ENCODE measurements around the gene FBP2. TPM values are rescaled to one million over a fixed set of nuclear protein-coding genes. Genes with fewer than 3 reads are reported as not detected.

The FBP2 gene
- total and polyA plus RNA-seq, 2 of the 8 experiments (the other 6 are each of a cell fraction or from before 2014, with no cell fraction given), result not detected

DNA sequence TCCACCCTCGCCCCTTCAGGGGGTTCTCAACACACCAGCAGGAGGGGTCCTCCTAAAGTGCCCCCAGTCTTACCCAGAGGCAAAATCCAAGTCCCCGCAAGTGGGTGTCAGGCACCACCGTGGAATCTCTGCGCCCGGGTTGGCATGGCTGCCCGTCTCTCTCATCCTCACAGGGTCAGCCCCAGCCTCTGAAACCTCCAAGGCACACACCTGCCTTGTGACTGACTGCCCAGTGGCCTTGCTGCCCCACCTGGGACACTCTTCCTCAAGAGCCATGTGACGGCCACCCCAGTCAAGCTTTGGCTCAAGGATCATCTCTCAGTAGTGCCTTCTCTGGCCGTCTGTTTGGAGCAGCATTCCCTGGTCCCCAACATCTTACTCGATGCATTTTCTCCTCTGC is 4.9 kb downstream of the FBP2 start:
- no peak overlapping the region for H3K4ac ChIP-seq (replicated peaks; ENCODE audit: insufficient read length, low read depth, low read length)
- no peaks in the 10 kb centered on the region for H3K79me1 ChIP-seq (ENCODE audit: low read depth, low read length)
- no peaks in the 10 kb centered on the region for H3K36me3 ChIP-seq (ENCODE audit: control insufficient read depth in 2 of 4, insufficient read depth in 4 of 4, low read length in 3 of 4)
- no peak overlapping the region for H2BK20ac ChIP-seq (ENCODE audit: low read length)
- no peak overlapping the region for H2BK120ac ChIP-seq (replicated peaks; ENCODE audit: low read depth, low read length)
- no peak overlapping the region for H3K56ac ChIP-seq (replicated peaks; ENCODE audit: insufficient read length, low read depth, low read length)
- H3K79me2 ChIP-seq (ENCODE audit: control insufficient read depth in 1 of 2, insufficient read depth in 2 of 2, low read length in 2 of 2), result no peaks in the 10 kb centered on the region
- no peak overlapping the region for H3K27ac ChIP-seq (ENCODE audit: low read depth, low read length)
- H2AFZ ChIP-seq (ENCODE audit: low read length), result no peak overlapping the region
- FAIRE-seq (no peak), DNase-seq (ENCODE audit: low read depth in 1 of 2, low spot score in 2 of 2) (no peak)
- no peak overlapping the region for H2BK5ac ChIP-seq (ENCODE audit: low read depth, low read length)
- ChIA-PET POLR2A (ENCODE audit: partially characterized antibody) (no interaction called here), CTCF (ENCODE audit: partially characterized antibody) (interaction anchor here (0.6 to 1.1 kb wide), 3 partner anchors 12 to 186 kb away, joined by 3 to 4 read pairs (median 4); no protein-coding TSS in a partner anchor)
- no peak overlapping the region for H3K4me3 ChIP-seq (ENCODE audit: extremely low read depth in 1 of 4, insufficient read depth in 2 of 4, low read depth in 3 of 4, low read length in 4 of 4)
- H2AK5ac ChIP-seq (ENCODE audit: low read depth, low read length), result no peak overlapping the region
- H2BK12ac ChIP-seq (ENCODE audit: low read depth, low read length), result no peak overlapping the region
- H3K4me1 ChIP-seq (replicated peaks in 1 of 4; ENCODE audit: control insufficient read depth in 3 of 4, insufficient read depth in 4 of 4, low read length in 3 of 4), result no peaks in the 10 kb centered on the region
- TF ChIP-seq, protein P1, sequence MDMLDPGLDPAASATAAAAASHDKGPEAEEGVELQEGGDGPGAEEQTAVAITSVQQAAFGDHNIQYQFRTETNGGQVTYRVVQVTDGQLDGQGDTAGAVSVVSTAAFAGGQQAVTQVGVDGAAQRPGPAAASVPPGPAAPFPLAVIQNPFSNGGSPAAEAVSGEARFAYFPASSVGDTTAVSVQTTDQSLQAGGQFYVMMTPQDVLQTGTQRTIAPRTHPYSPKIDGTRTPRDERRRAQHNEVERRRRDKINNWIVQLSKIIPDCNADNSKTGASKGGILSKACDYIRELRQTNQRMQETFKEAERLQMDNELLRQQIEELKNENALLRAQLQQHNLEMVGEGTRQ (IDR thresholded peaks at IDR 0.05; ENCODE audit: low read length), result no peak
- TF ChIP-seq CEBPB (IDR thresholded peaks at IDR 0.05; ENCODE audit: low read depth, low read length) (no peak), YY1 (IDR thresholded peaks at IDR 0.05; ENCODE audit: low read depth, low read length) (no peak), CHD1 (IDR thresholded peaks at IDR 0.05; ENCODE audit: low read depth, low read length) (no peak), NANOG (IDR thresholded peaks at IDR 0.05; ENCODE audit: insufficient read depth, low read depth, low read length, poor library complexity, severe bottlenecking) (no peak), SIN3A (conservative IDR thresholded peaks at IDR 0.05 in 1 of 2, IDR thresholded peaks at IDR 0.05 in 1 of 2; ENCODE audit: low read depth in 1 of 2, low read length in 2 of 2) (no peak), SIX5 (IDR thresholded peaks at IDR 0.05; ENCODE audit: low read depth, low read length) (no peak), CBX5 (IDR thresholded peaks at IDR 0.05; ENCODE audit: low read depth, low read length) (no peak), SIRT6 (IDR thresholded peaks at IDR 0.05; ENCODE audit: low read length) (no peak), POLR2AphosphoS5 (IDR thresholded peaks at IDR 0.05; ENCODE audit: low read depth, low read length) (no peak)
- H3K18ac ChIP-seq (ENCODE audit: extremely low read depth, low read length), result no peak overlapping the region
- no peaks in the 10 kb centered on the region for H4K20me1 ChIP-seq (replicated peaks in 1 of 2; ENCODE audit: control insufficient read depth in 1 of 2, insufficient read depth in 2 of 2, low read length in 2 of 2)
- no peaks in the 10 kb centered on the region for H3K9me3 ChIP-seq (ENCODE audit: insufficient read depth in 2 of 2, low read depth in 1 of 2, low read length in 1 of 2)
- H3K4me2 ChIP-seq (ENCODE audit: insufficient read depth in 1 of 2, low read depth in 2 of 2, low read length in 2 of 2), result no peak overlapping the region
- H3K27me3 ChIP-seq (replicated peaks in 1 of 4; ENCODE audit: control insufficient read depth in 3 of 4, extremely low read depth in 1 of 4, insufficient read depth in 3 of 4, low read length in 3 of 4), result no peaks in the 10 kb centered on the region
- 94% methylated on average over 9 of the region's 9 CpGs; no CpG with 5 or more reads in 1 of the 2 experiments for WGBS, 2 experiments (ENCODE audit: extremely low coverage in 1 of 2, insufficient coverage in 1 of 2, insufficient read length in 1 of 2, insufficient replicate concordance in 2 of 2, low coverage in 1 of 2, low lambda C conversion rate in 2 of 2, missing lambda C conversion rate in 1 of 2)
- H3K23ac ChIP-seq (ENCODE audit: insufficient read length), result no peak overlapping the region
- no peak overlapping the region for H3K9ac ChIP-seq (replicated peaks in 1 of 4; ENCODE audit: extremely low read depth in 1 of 4, low read depth in 3 of 4, low read length in 3 of 4)
- no peak overlapping the region for H4K91ac ChIP-seq (replicated peaks; ENCODE audit: insufficient read length, low read length)
- H3K23me2 ChIP-seq (ENCODE audit: low read depth, low read length), result no peaks in the 10 kb centered on the region
- H2BK15ac ChIP-seq (ENCODE audit: low read length), result no peak overlapping the region
- H4K5ac ChIP-seq (ENCODE audit: insufficient read length, low read depth, low read length), result no peak overlapping the region
- H3K14ac ChIP-seq (ENCODE audit: insufficient read length), result no peak overlapping the region
- H4K8ac ChIP-seq (ENCODE audit: extremely low read depth, insufficient read depth, low read length), result no peak overlapping the region

Data from H1 (cell line).